Left ventricle myocardium inferior (tissue), 1 donor: ENCODE data around the gene PODXL. TPM values are rescaled to one million over a fixed set of nuclear protein-coding genes. Genes with fewer than 3 reads are reported as not detected.

Source experiments
- DNase-seq: peaks from one replicate; pipeline ENCODE4 v3.0.0-alpha.2; 2020
- H3K27ac ChIP-seq: fragments of 200-600 bp; replicated peaks from 2 replicates; pipeline ENCODE4 v1.8.0; 2021
- H3K27me3 ChIP-seq: fragments of 200-600 bp; 2 replicates; pipeline ENCODE4 v1.8.0; 2021; ENCODE audit warnings: low read depth
- H3K36me3 ChIP-seq: fragments of 200-600 bp; 2 replicates; pipeline ENCODE4 v1.8.0; 2021
- H3K4me1 ChIP-seq: fragments of 200-600 bp; 2 replicates; pipeline ENCODE4 v1.8.0; 2021
- H3K4me3 ChIP-seq: fragments of 200-600 bp; 2 replicates; pipeline ENCODE4 v1.8.0; 2021; ENCODE audit warnings: mild to moderate bottlenecking, moderate library complexity
- H3K9me3 ChIP-seq: fragments of 200-600 bp; replicated peaks from 2 replicates; pipeline ENCODE4 v1.8.0; 2021
- CTCF ChIP-seq: fragments of 200-600 bp; IDR thresholded peaks from 2 replicates; pipeline ENCODE4 v1.8.0; 2021; ENCODE audit warnings: antibody characterized with exemption, mild to moderate bottlenecking, borderline replicate concordance
- intact Hi-C: fragments of 100-400 bp; cut with micrococcal nuclease; formaldehyde crosslinking; loops from one replicate; pipeline ENCODE4 v1.11.0; 2022
- total RNA-seq: library from RNA; stranded (reverse); fragmentation: NEBNext Ultra II Directional; extraction: Animal tissue kit (Norgen Biotek cat#: 25700); gene quantifications from one replicate; pipeline ENCODE4 v1.2.1, GENCODE V29; 2021
- donor health status: DM: no; HTN: yes; CAD: no; lungs with severe emphysema.

PODXL gene
- total RNA-seq, 1 donor from 2014 or later = 67.4 TPM

DNA sequence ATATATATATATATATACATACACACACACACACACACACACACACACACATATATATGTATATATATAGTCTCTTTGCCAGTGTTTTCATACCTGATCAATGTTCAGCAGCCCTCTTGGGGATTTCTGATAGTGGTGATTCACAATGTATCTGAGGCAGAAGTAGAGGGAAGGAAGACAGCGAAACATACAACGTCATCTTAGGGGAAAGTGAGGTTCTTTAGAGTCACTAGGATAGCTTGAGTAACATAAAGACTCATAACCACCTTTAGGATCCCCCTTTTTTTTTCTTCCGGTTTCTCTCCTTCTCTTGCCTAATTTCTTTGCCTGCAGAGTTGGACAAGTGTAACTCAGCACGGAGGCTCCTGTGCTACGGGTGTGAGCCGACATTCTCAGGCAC lies 56.6 kb downstream of the PODXL start:
- peaks cover 49% of the 10 kb centered on the region for H3K4me1 ChIP-seq
- no peak overlapping the region for H3K4me3 ChIP-seq

DNA sequence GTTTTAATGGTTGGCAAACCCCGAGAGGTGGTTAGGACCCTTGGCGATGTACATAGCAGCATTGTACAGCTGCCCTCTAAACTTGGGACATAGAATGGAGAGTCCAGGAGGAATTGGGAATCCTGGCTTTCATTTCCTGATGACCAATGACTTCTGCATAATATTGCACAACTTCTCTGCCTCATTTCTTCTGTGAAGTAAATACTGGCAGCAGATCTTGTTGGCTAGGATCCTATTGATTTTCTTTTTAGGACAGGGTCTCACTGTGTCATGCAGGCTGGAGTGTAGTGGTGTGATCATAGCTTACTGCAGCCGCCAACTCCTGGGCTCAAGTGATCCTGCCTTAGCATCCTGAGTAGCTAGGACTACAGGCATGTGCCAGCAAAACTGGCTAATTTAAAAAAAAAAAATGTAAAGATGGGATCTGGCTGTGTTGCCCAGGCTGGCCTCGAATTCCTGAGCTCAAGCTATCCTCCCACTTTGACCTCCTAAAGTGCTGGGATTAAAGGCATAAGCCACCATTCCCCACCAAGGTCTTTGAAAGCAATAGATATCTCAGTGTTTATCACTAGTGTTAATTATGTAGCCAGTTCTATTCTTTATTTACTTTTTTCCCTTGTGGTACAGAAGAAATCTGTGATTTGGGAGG lies 58.1 kb downstream of the PODXL start:
- Histone ChIP-seq H3K4me3 (no peak overlapping the region), H3K27me3 (no peaks in the 10 kb centered on the region), H3K4me1 (peaks cover 38% of the 10 kb centered on the region), H3K36me3 (peaks cover 29% of the 10 kb centered on the region), H3K27ac (peak overlapping the region; percentile 60), H3K9me3 (no peaks in the 10 kb centered on the region)
- no peak for TF ChIP-seq CTCF
- DNase-seq = no peak
- intact Hi-C loops = no loop called here

More for the DNA sequence above, 56.6 kb downstream of the PODXL start:
- intact Hi-C loops = no loop called here
- TF ChIP-seq CTCF = no peak
- Histone ChIP-seq H3K9me3 (no peaks in the 10 kb centered on the region), H3K27ac (no peak overlapping the region), H3K36me3 (peaks cover 39% of the 10 kb centered on the region), H3K27me3 (no peaks in the 10 kb centered on the region)
- DNase-seq = no peak

GRCh38 chr7:131497454-131497853 lies 59.0 kb downstream of the PODXL start:
- Histone ChIP-seq H3K4me3 (no peak overlapping the region), H3K4me1 (peaks cover 29% of the 10 kb centered on the region), H3K27me3 (no peaks in the 10 kb centered on the region), H3K36me3 (peaks cover 25% of the 10 kb centered on the region), H3K27ac (peak overlapping the region; percentile 60), H3K9me3 (no peaks in the 10 kb centered on the region)
- no peak for TF ChIP-seq CTCF
- intact Hi-C loops = no loop called here
- no peak for DNase-seq

GRCh38 chr7:131495669-131496498 lies 60.5 kb downstream of the PODXL start:
- peaks cover 20% of the 10 kb centered on the region for H3K36me3 ChIP-seq
- peaks cover 20% of the 10 kb centered on the region for H3K4me1 ChIP-seq
- no peaks in the 10 kb centered on the region for H3K27me3 ChIP-seq
- no peak for DNase-seq
- TF ChIP-seq CTCF = no peak
- H3K9me3 ChIP-seq = no peaks in the 10 kb centered on the region
- no peak overlapping the region for H3K4me3 ChIP-seq
- intact Hi-C loops = no loop called here
- H3K27ac ChIP-seq = peak overlapping the region; percentile 60

- no peak overlapping the region for H3K4me3 ChIP-seq
- intact Hi-C loops = no loop called here
- H3K9me3 ChIP-seq = no peaks in the 10 kb centered on the region
These were observed 62.2 kb downstream of the PODXL start for GRCh38 chr7:131494182-131494581.

More at GRCh38 chr7:131494182-131494581, 62.2 kb downstream of the PODXL start:
- no peak overlapping the region for H3K27ac ChIP-seq
- no peak for TF ChIP-seq CTCF
- no peaks in the 10 kb centered on the region for H3K27me3 ChIP-seq
- peaks cover 9% of the 10 kb centered on the region for H3K36me3 ChIP-seq
- DNase-seq = no peak
- peaks cover 20% of the 10 kb centered on the region for H3K4me1 ChIP-seq
